BJ (cell line): ENCODE results near the gene PPP1R14D. TPM values are rescaled to one million over a fixed set of nuclear protein-coding genes. Genes with fewer than 3 reads are reported as not detected.

Experiments used
- CTCF ChIA-PET: fragments of 350-600 bp; formaldehyde crosslinking; extraction: SDS; loops from one replicate; lab custom pipeline; 2021; ENCODE audit warnings: antibody characterized with exemption, inconsistent platforms; lab: Yijun Ruan, JAX
- POLR2A ChIA-PET: fragments of 300-600 bp; sonication (Branson Sonifier 250); formaldehyde crosslinking; extraction: SDS; loops from one replicate; lab custom pipeline; 2021; ENCODE audit warnings: antibody characterized with exemption; lab: Charles Lee
- DNase-seq: peaks from one replicate; pipeline ENCODE4 v3.0.0-alpha.2; 2011; ENCODE audit warnings: low read depth
- H3K27me3 ChIP-seq: 2 replicates; pipeline ENCODE4 v1.6.0; 2011; ENCODE audit warnings: low read length; ENCODE audit not compliant: control insufficient read depth, insufficient read depth
- H3K36me3 ChIP-seq: 2 replicates; pipeline ENCODE4 v1.5.1; 2011; ENCODE audit warnings: low read length; ENCODE audit not compliant: control insufficient read depth, insufficient read depth
- H3K4me3 ChIP-seq: 2 replicates; pipeline ENCODE4 v1.5.1; 2011; ENCODE audit warnings: low read depth, mild to moderate bottlenecking, control low read depth, low read length
- polyA plus RNA-seq: library from polyadenylated mRNA; depleted of rRNA; stranded (reverse); fragments of >200 nt; gene quantifications from 2 replicates; pipeline ENCODE4 v1.2.3, GENCODE V29; 2011
- TF ChIP-seq, protein P1 (sequence below): IDR thresholded peaks from 2 replicates; pipeline ENCODE4 v1.5.1; 2011; ENCODE audit warnings: low read depth, mild to moderate bottlenecking, control low read depth, inconsistent platforms, low read length, moderate library complexity; ENCODE audit not compliant: insufficient read depth

The PPP1R14D gene
- polyA plus RNA-seq, 1 experiment, result not detected

DNA sequence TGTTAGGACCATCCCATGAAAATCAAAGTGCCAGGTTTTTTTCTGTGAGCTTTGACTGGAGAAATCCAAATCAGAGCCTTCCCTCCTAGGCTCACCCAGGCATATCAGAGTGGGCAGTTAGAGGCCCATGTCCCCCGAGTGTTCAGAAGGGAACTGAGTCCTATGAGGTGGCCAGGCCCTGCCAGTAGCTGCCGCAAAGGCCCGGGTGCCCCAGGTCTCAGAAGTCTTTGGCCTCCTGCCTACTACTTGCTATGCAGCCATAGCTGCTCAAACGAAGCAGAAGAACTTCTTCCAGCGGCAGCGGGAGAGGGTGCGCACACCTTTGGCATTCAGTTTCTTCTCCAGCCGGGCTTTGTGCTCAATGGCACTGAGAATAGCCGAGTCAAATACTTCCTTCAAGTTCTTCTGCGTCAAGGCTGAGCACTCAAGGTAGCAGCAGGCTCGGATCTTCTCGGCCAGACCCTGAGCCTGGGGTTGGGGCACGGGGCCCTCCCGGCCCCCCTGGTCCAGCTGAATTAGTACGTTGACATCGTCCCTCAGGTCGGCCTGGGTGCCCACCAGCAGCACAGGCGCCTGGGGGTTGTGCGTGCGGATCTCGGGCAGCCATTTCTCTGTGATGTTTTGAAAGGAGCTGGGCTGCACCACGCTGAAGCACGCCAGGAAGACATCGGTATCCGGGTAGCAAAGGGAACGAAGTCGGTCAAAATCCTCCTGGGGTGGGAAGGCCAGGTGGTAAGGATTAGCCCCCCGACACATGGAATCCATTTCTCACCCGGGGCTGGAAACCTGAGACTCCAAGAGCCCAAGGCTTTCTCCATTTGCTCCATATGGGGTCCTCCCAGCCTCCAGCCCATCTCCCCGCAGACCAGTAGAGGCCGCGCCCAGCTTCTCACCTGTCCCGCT is 44.5 kb upstream of the PPP1R14D start:
- Histone ChIP-seq H3K27me3 (peaks cover 8% of the 10 kb centered on the region), H3K36me3 (no peaks in the 10 kb centered on the region), H3K4me3 (peak overlapping the region; percentile 46)
- no peak for DNase-seq
- ChIA-PET CTCF (interaction anchor here (1.0 to 5.7 kb wide), 4 partner anchors 9 to 31 kb away, joined by 5 to 34 read pairs (median 13); partner anchors contain the start of gene VPS18), POLR2A (interaction anchor here (1.0 kb wide), 1 partner anchor 535 kb away, joined by 3 read pairs; no protein-coding TSS in a partner anchor)
- TF ChIP-seq, protein P1, sequence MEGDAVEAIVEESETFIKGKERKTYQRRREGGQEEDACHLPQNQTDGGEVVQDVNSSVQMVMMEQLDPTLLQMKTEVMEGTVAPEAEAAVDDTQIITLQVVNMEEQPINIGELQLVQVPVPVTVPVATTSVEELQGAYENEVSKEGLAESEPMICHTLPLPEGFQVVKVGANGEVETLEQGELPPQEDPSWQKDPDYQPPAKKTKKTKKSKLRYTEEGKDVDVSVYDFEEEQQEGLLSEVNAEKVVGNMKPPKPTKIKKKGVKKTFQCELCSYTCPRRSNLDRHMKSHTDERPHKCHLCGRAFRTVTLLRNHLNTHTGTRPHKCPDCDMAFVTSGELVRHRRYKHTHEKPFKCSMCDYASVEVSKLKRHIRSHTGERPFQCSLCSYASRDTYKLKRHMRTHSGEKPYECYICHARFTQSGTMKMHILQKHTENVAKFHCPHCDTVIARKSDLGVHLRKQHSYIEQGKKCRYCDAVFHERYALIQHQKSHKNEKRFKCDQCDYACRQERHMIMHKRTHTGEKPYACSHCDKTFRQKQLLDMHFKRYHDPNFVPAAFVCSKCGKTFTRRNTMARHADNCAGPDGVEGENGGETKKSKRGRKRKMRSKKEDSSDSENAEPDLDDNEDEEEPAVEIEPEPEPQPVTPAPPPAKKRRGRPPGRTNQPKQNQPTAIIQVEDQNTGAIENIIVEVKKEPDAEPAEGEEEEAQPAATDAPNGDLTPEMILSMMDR, result no peak

DNA sequence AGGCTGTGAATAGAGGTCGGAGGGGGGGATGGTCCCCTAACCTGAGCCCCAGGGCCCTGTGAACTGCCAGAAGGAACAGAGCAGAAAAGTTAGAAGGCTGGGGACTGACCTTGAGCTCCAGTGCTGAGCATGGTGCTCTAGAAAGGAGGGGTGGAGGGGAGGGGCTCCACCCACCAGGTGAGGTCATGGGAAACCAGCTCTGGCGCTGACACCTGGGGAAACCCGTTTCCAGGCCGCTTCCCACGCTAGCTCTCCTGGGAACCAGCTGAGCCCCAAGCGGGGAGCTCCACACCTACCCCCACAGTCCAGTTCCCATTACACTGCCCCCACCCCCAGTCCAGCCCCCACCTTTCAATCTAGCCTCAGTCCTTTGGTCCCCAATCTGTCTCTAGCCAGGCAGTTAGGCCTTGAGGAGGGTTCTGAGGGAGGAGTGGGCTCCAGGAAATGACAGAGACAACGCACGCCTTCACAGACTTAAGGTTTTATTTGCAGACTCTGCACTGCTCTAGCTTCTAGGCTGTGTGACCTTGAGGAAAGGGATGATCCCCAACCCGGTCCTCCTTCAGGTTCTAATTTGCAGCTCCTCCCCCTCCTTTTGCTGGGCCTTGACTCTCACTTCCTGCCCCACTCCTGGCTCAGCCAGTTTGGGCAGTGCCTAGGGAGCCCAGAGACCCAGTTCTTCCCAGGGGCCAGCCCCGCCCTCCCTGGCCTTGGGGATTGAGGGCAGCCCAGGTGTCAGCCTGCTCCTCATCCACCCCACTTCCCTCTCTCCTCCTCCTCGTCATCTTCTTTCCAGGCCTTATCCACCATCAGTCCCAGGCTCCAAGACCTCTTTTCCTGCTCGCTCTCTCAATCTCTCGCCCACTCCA is 43.5 kb upstream of the PPP1R14D start:
- POLR2A ChIA-PET, result no interaction called here
- DNase-seq, result no peak
- TF ChIP-seq, protein P1, result no peak
- peaks cover 8% of the 10 kb centered on the region for H3K27me3 ChIP-seq
- no peaks in the 10 kb centered on the region for H3K36me3 ChIP-seq
- no peak overlapping the region for H3K4me3 ChIP-seq
- CTCF ChIA-PET, result interaction anchor here (1.3 to 5.7 kb wide), 5 partner anchors 9 to 23 kb away, joined by 3 to 34 read pairs (median 7); partner anchors contain the start of gene VPS18

DNA sequence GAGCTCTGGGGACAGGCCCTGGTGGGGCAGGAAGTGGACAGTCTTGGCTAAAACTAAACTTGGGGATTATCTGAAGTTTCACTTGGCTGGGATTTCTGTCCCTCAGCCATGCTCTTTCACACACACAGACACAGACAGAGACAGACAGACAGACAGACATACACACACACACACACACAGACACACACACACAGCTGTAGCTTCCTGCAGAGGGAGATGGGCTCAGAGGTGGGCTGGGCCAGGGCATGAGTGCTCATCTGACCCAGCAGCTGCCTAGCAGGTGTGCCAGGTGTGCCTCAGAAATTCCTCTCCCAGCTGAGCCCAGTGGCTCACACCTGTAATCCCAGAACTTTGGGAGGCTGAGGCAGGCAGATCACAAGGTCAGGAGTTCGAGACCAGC is 42.2 kb upstream of the PPP1R14D start:
- Histone ChIP-seq H3K4me3 (no peak overlapping the region), H3K27me3 (peaks cover 8% of the 10 kb centered on the region), H3K36me3 (no peaks in the 10 kb centered on the region)
- ChIA-PET CTCF (interaction anchor here (1.3 to 5.7 kb wide), 5 partner anchors 10 to 24 kb away, joined by 3 to 34 read pairs (median 7); partner anchors contain the start of gene VPS18), POLR2A (no interaction called here)
- TF ChIP-seq, protein P1, result no peak
- DNase-seq, result no peak

DNA sequence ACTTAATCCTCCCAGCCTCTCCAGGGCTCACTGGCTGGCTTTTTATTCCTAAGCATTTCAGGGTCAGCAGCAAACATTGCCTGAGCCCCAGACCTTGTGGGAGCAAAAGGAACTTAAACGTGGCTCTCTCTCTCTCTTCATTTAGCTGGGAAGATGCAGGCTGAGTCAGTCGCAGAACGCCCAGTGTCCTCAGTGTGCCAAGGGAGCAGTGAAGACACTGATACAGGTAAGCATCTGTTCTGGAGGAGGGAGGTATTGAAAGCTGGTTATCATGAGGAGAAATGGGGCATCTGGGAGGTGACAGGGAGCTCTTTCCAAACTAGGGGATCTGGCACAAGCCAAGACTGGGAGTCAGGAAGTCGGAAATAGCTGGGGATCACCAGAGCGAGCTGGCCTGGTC is 41.2 kb upstream of the PPP1R14D start:
- DNase-seq, result no peak
- Histone ChIP-seq H3K4me3 (no peak overlapping the region), H3K27me3 (peaks cover 8% of the 10 kb centered on the region), H3K36me3 (no peaks in the 10 kb centered on the region)
- TF ChIP-seq, protein P1, result no peak
- ChIA-PET POLR2A (no interaction called here), CTCF (interaction anchor here (1.7 to 5.7 kb wide), 2 partner anchors 22 to 25 kb away, joined by 4 to 34 read pairs; partner anchors contain the start of gene VPS18)
